Caco-2 (cell line): ENCODE results near the gene SYCP2L. TPM values are rescaled to one million over a fixed set of nuclear protein-coding genes. Genes with fewer than 3 reads are reported as not detected.

Experiments used
- BruUV-seq: library from RNA; stranded (reverse); fragments of 400-500 nt; replicated peaks from 2 replicates; lab custom pipeline; 2021; lab: Mats Ljungman, UMichigan
- CTCF ChIA-PET: fragments of 300-600 bp; sonication (Branson Sonifier 250); formaldehyde crosslinking; loops from one replicate; lab custom pipeline; 2022; ENCODE audit warnings: antibody characterized with exemption; lab: Charles Lee
- POLR2A ChIA-PET: fragments of 300-600 bp; sonication (Branson Sonifier 250); formaldehyde crosslinking; loops from one replicate; lab custom pipeline; 2022; ENCODE audit warnings: antibody characterized with exemption; lab: Charles Lee
- DNase-seq, 2 experiments: peaks; one replicate each; pipeline versions ENCODE4 v3.0.0 to v3.0.0-alpha.2; 2020 to 2022
- H3K27me3 ChIP-seq: replicated peaks from 2 replicates; pipeline ENCODE4 v1.6.0; 2011; ENCODE audit warnings: low read length; ENCODE audit not compliant: control insufficient read depth, insufficient read depth
- H3K36me3 ChIP-seq: 2 replicates; pipeline ENCODE4 v1.5.1; 2011; ENCODE audit warnings: low read length; ENCODE audit not compliant: control insufficient read depth, insufficient read depth
- H3K4me1 ChIP-seq: fragments of 250-450 bp; sonication (Bioruptor Pico); 2 replicates; pipeline ENCODE4 v1.5.1; 2020; ENCODE audit warnings: mild to moderate bottlenecking
- H3K4me3 ChIP-seq: 2 replicates; pipeline ENCODE4 v1.5.1; 2011; ENCODE audit warnings: low read depth, mild to moderate bottlenecking, control low read depth, low read length
- H3K9me3 ChIP-seq: fragments of 250-450 bp; sonication (Bioruptor Pico); 2 replicates; pipeline ENCODE4 v1.5.1; 2020; ENCODE audit warnings: mild to moderate bottlenecking, moderate library complexity
- H3K27ac Mint-ChIP-seq: one replicate; pipeline ENCODE4 v1.8.0; 2022; ENCODE audit warnings: mixed read lengths; ENCODE audit not compliant: unreplicated experiment
- H3K27me3 Mint-ChIP-seq: one replicate; pipeline ENCODE4 v1.8.0; 2022; ENCODE audit warnings: mixed read lengths; ENCODE audit not compliant: insufficient read depth, unreplicated experiment
- H3K36me3 Mint-ChIP-seq: one replicate; pipeline ENCODE4 v1.8.0; 2022; ENCODE audit warnings: mild to moderate bottlenecking, mixed read lengths; ENCODE audit not compliant: insufficient read depth, unreplicated experiment
- H3K4me1 Mint-ChIP-seq: one replicate; pipeline ENCODE4 v1.8.0; 2022; ENCODE audit warnings: low read depth, mixed read lengths; ENCODE audit not compliant: unreplicated experiment
- H3K4me3 Mint-ChIP-seq: one replicate; pipeline ENCODE4 v1.8.0; 2022; ENCODE audit warnings: mild to moderate bottlenecking, moderate library complexity, mixed read lengths; ENCODE audit not compliant: unreplicated experiment
- H3K9me3 Mint-ChIP-seq: one replicate; pipeline ENCODE4 v1.8.0; 2022; ENCODE audit warnings: mixed read lengths; ENCODE audit not compliant: unreplicated experiment
- intact Hi-C: fragments of 100-400 bp; cut with micrococcal nuclease; formaldehyde crosslinking; loops from one replicate; pipeline ENCODE4 v1.10.0; 2022; ENCODE audit not compliant: unreplicated experiment
- total RNA-seq: library from RNA; stranded (reverse); gene quantifications from 2 replicates; pipeline ENCODE4 v1.2.3, GENCODE V29; 2022
- TF ChIP-seq, protein P1 (sequence below), 2 experiments: fragments of 200-600 bp in 1 of 2; IDR thresholded peaks; 1 replicate in 1 of 2; 2 replicates in 1 of 2; pipeline versions ENCODE4 v1.5.1 to v1.8.0; 2011 to 2022; ENCODE audit warnings: antibody characterized with exemption in 1 of 2, control low read depth in 1 of 2, inconsistent platforms in 1 of 2, low read depth in 1 of 2, low read length in 1 of 2, mild to moderate bottlenecking in 1 of 2, moderate library complexity in 1 of 2; ENCODE audit not compliant: insufficient read depth in 1 of 2, severe bottlenecking in 1 of 2, unreplicated experiment in 1 of 2

SYCP2L gene
- total RNA-seq, 1 experiment from 2014 or later = 0.20 TPM

DNA sequence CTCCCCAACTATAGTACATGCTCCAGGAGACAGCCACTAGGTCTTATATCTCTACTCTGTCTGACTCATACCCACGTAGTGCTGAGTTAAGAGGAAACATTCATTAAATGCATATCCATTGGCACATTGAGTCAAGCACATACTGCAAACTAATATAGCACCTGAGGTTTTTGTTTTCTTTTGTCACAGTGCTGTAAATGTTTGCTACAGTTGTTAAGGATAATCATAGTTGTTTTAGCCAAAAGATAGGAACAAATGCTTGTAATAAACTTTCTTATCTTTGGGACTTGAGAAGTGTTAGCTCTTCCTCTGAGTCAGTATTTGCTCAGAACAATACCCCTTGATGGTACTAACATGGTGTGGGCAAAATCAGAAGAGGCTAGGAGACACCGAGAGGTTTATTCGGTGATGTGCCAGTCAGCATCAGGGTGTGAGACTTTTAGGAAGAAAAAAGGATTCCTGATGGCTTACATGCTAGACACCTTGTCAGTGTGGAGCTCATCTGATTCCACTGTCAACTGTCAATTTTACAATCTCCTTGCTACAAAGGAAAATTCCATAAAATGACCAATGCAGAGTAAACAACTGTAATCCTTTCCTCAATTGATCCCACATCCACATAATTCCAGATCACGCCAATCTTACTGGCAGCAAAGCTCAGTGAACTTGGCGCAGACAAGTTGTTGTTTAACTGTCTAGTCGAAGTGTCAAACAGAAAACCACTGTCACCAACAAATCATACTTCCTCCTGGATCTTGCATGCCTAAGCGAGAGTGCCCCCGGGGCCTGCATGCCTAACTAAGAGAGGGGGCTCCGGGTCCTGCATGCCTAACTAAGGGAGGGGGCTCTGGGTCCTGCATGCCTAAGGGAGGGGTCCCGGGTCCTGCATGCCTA is 121.1 kb downstream of the SYCP2L start:
- Mint-ChIP-seq H3K4me3 (peak overlapping the region; percentile 22), H3K36me3 (no peaks in the 10 kb centered on the region), H3K4me1 (peaks cover 49% of the 10 kb centered on the region), H3K27ac (peak overlapping the region; percentile 50), H3K27me3 (no peaks in the 10 kb centered on the region), H3K9me3 (no peaks in the 10 kb centered on the region)
- Histone ChIP-seq H3K4me1 (peaks cover 55% of the 10 kb centered on the region), H3K9me3 (no peaks in the 10 kb centered on the region), H3K27me3 (no peaks in the 10 kb centered on the region), H3K4me3 (no peak overlapping the region), H3K36me3 (no peaks in the 10 kb centered on the region)
- no TSS peak for BruUV-seq
- POLR2A ChIA-PET = no interaction called here
- CTCF ChIA-PET = interaction anchor here (0.9 to 1.2 kb wide), 4 partner anchors 53 to 61 kb away, joined by 3 to 9 read pairs (median 4); no protein-coding TSS in a partner anchor
- TF ChIP-seq, protein P1, sequence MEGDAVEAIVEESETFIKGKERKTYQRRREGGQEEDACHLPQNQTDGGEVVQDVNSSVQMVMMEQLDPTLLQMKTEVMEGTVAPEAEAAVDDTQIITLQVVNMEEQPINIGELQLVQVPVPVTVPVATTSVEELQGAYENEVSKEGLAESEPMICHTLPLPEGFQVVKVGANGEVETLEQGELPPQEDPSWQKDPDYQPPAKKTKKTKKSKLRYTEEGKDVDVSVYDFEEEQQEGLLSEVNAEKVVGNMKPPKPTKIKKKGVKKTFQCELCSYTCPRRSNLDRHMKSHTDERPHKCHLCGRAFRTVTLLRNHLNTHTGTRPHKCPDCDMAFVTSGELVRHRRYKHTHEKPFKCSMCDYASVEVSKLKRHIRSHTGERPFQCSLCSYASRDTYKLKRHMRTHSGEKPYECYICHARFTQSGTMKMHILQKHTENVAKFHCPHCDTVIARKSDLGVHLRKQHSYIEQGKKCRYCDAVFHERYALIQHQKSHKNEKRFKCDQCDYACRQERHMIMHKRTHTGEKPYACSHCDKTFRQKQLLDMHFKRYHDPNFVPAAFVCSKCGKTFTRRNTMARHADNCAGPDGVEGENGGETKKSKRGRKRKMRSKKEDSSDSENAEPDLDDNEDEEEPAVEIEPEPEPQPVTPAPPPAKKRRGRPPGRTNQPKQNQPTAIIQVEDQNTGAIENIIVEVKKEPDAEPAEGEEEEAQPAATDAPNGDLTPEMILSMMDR (IDR thresholded peaks at IDR 0.05; ENCODE audit: insufficient read depth in 1 of 2, low read depth in 1 of 2, low read length in 1 of 2, severe bottlenecking in 1 of 2, unreplicated experiment in 1 of 2) = no peak
- intact Hi-C loops = loop anchor here (1.0 to 2.0 kb wide), 2 partner anchors 45 to 59 kb away; no protein-coding TSS in a partner anchor
- peak in 1 of 2 experiments; percentile 32 for DNase-seq

DNA sequence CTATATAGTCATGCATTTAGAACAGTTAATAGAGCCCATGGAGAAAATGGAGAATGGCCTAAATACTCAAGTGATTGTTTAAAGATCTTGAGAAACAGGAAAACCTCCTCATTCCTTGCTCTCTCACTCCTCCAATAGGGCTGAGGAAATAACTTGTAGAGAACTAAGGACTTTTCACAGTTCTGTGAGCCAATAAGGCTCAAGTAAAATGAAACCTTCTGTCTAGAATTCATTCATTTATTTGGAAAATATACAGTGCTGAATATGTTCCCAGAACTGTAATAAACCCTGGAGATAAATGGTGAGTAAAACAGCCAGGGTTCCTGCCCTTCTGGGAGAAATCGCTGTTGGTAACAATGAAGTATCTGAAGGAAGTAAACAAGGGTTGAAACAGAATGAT is 122.0 kb downstream of the SYCP2L start:
- Mint-ChIP-seq H3K4me1 (peaks cover 58% of the 10 kb centered on the region), H3K4me3 (no peak overlapping the region), H3K9me3 (no peaks in the 10 kb centered on the region), H3K27ac (no peak overlapping the region), H3K27me3 (no peaks in the 10 kb centered on the region), H3K36me3 (no peaks in the 10 kb centered on the region)
- intact Hi-C loops = loop anchor here (1.0 kb wide), 1 partner anchor 58 kb away; no protein-coding TSS in a partner anchor
- Histone ChIP-seq H3K9me3 (no peaks in the 10 kb centered on the region), H3K27me3 (no peaks in the 10 kb centered on the region), H3K36me3 (no peaks in the 10 kb centered on the region), H3K4me1 (peaks cover 60% of the 10 kb centered on the region), H3K4me3 (no peak overlapping the region)
- DNase-seq = no peak
- TF ChIP-seq, protein P1 (IDR thresholded peaks at IDR 0.05; ENCODE audit: insufficient read depth in 1 of 2, low read depth in 1 of 2, low read length in 1 of 2, severe bottlenecking in 1 of 2, unreplicated experiment in 1 of 2) = no peak
- ChIA-PET CTCF (no interaction called here), POLR2A (no interaction called here)
- BruUV-seq = no TSS peak

DNA sequence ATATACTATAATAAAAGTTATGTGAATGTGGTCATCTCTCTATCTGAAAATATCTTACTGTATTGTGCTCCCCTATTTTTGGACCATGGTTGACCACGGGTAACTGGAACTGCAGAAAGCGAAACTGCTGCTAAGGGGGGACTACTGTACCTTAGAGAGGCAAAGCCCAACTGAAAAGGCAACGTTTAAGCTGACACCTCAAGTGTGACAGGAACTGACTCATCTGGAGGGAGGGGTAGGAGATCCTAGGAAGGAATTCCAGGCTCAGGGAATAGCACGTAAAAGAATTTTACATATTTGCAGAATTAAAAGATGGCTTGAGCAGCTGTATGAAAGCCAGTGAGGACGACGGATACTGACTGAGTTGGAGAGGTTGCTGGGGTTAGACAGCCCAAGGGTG is 122.5 kb downstream of the SYCP2L start:
- TF ChIP-seq, protein P1 (IDR thresholded peaks at IDR 0.05; ENCODE audit: insufficient read depth in 1 of 2, low read depth in 1 of 2, low read length in 1 of 2, severe bottlenecking in 1 of 2, unreplicated experiment in 1 of 2) = no peak
- Mint-ChIP-seq H3K36me3 (no peaks in the 10 kb centered on the region), H3K27me3 (no peaks in the 10 kb centered on the region), H3K4me3 (peak overlapping the region; percentile 1), H3K9me3 (no peaks in the 10 kb centered on the region), H3K4me1 (peaks cover 60% of the 10 kb centered on the region), H3K27ac (peak overlapping the region; percentile 57)
- no peak for DNase-seq
- no peaks in the 10 kb centered on the region for H3K36me3 ChIP-seq
- H3K9me3 ChIP-seq = no peaks in the 10 kb centered on the region
- no TSS peak for BruUV-seq
- intact Hi-C loops = no loop called here
- CTCF ChIA-PET = interaction anchor here (0.6 kb wide), 1 partner anchor 59 kb away, joined by 3 read pairs; no protein-coding TSS in a partner anchor
- POLR2A ChIA-PET = no interaction called here
- peaks cover 60% of the 10 kb centered on the region for H3K4me1 ChIP-seq
- no peak overlapping the region for H3K4me3 ChIP-seq
- no peaks in the 10 kb centered on the region for H3K27me3 ChIP-seq
